ENCODE data around the gene OR6S1. TPM values are rescaled to one million over a fixed set of nuclear protein-coding genes. Genes with fewer than 3 reads are reported as not detected.
A peak's percentile ranks its signal among the peaks of the same experiment; 100 is the strongest.

OR6S1 gene
- total and polyA plus RNA-seq, 2 donors (not counting 3 experiments of a cell fraction or from before 2014, with no cell fraction given), result not detected

DNA sequence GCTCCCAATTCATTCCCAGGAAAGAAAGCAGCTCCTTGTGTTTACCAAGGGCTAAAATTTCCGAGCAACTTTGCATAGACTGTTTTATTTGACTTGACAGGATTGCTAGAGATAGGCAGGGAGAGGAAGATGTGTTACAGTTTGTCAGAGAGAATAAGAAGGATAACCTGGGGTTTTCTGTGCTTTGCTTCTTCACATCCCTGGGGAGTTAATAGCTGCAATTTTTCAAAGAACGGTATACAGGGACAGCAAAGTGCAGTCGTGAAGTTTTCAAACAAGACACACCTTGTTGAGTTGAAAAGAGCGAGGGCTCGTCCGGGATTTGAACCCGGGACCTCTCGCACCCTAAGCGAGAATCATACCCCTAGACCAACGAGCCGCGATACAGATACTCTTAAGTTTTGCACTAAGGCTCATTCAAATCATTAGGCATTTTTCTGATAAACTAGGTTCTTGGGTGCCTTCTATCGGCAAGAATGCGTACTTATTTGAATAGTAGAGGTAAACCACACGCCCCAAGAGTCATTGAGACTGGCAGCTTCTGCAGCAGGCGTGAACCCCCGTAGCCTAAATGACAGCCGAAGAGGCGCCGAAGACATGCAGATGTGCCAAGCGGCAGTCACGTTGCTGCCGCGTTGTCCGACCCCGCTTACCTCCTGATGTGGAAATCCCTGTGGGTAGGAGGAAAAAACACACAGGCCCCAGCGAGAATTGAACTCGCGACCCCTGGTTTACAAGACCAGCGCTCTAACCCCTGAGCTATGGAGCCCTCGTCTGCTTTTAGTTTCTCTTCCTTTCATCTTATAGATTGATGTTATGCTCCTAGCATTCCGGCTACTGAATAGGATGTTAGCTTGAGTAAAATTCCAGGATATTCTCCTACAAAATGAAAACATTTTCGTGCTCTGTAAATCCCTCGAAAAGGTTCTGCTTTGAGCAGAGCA lies 28.1 kb downstream of the OR6S1 start:
- CTCF ChIA-PET, result interaction anchor here (0.9 to 3.0 kb wide), 18 partner anchors 9 to 355 kb away, joined by 3 to 49 read pairs (median 4); partner anchors contain the start of genes ANG, APEX1, OSGEP and PARP2
- Histone ChIP-seq H3K27me3 (ENCODE audit: control insufficient read depth in 2 of 2, insufficient read depth in 2 of 2, low read length in 2 of 2) (peaks cover 3 to 6% of the 10 kb centered on the region in 2 experiments), H3K79me2 (ENCODE audit: control insufficient read depth, insufficient read depth, low read length) (no peaks in the 10 kb centered on the region), H3K9me1 (replicated peaks; ENCODE audit: control insufficient read depth, extremely low read depth, insufficient read depth, low read length) (no peaks in the 10 kb centered on the region), H2AFZ (ENCODE audit: low read depth, low read length) (peak overlapping the region; percentile 85), H3K9ac (replicated peaks; ENCODE audit: extremely low read depth, insufficient read depth, low read length) (peak overlapping the region; percentile 76), H4K20me1 (replicated peaks; ENCODE audit: control insufficient read depth, extremely low read depth, insufficient read depth, low read length) (no peaks in the 10 kb centered on the region), H3K27ac (ENCODE audit: insufficient read depth, low read depth, low read length) (peak overlapping the region; percentile 27), H3K36me3 (ENCODE audit: control insufficient read depth in 2 of 2, extremely low read depth in 1 of 2, insufficient read depth in 2 of 2, low read length in 2 of 2) (no peaks in the 10 kb centered on the region), H3K9me3 (replicated peaks; ENCODE audit: control insufficient read depth, insufficient read depth, low read length) (no peaks in the 10 kb centered on the region), H3K4me3 (replicated peaks in 1 of 3; ENCODE audit: insufficient read depth in 1 of 3, low read depth in 1 of 3, low read length in 3 of 3) (peak overlapping the region; percentile 48 to 86 (median 70)), H3K4me2 (ENCODE audit: insufficient read depth, low read length) (peak overlapping the region; percentile 92), H3K4me1 (ENCODE audit: control insufficient read depth, extremely low read depth, insufficient read depth, low read length) (peaks cover 11% of the 10 kb centered on the region)
- dilution Hi-C loops (cut with MboI; ENCODE audit: extremely low pct_ligation_motif_present, low sequenced_read_pairs) (no loop called here), intact Hi-C loops (cut with micrococcal nuclease) (loop anchor here (1.0 to 5.0 kb wide), 6 partner anchors 12 to 359 kb away; partner anchors contain the start of gene RNASE4)
- FAIRE-seq (peak; percentile 91), DNase-seq (ENCODE audit: low read depth, low spot score) (peak; percentile 97)
- BruUV-seq (replicated peaks), result TSS peak; percentile 100
- TF ChIP-seq POLR2AphosphoS5 (IDR thresholded peaks at IDR 0.05; ENCODE audit: insufficient read depth, low read depth, low read length) (no peak), FOS (IDR thresholded peaks at IDR 0.05; ENCODE audit: borderline replicate concordance, insufficient read depth, low read length) (peak; percentile 5), POLR2A (IDR thresholded peaks at IDR 0.05; ENCODE audit: low read depth, low read length) (no peak), GATA2 (IDR thresholded peaks at IDR 0.05; ENCODE audit: insufficient read depth, insufficient read length, low read depth, low read length) (peak; percentile 39), MYC (IDR thresholded peaks at IDR 0.05; ENCODE audit: low read depth, low read length) (peak; percentile 52), JUN (IDR thresholded peaks at IDR 0.05; ENCODE audit: borderline replicate concordance, insufficient read depth, insufficient read length, low read depth) (no peak), EZH2 (IDR thresholded peaks at IDR 0.05; ENCODE audit: borderline replicate concordance, low read depth, low read length, severe bottlenecking) (no peak)
- TF ChIP-seq, protein P1, sequence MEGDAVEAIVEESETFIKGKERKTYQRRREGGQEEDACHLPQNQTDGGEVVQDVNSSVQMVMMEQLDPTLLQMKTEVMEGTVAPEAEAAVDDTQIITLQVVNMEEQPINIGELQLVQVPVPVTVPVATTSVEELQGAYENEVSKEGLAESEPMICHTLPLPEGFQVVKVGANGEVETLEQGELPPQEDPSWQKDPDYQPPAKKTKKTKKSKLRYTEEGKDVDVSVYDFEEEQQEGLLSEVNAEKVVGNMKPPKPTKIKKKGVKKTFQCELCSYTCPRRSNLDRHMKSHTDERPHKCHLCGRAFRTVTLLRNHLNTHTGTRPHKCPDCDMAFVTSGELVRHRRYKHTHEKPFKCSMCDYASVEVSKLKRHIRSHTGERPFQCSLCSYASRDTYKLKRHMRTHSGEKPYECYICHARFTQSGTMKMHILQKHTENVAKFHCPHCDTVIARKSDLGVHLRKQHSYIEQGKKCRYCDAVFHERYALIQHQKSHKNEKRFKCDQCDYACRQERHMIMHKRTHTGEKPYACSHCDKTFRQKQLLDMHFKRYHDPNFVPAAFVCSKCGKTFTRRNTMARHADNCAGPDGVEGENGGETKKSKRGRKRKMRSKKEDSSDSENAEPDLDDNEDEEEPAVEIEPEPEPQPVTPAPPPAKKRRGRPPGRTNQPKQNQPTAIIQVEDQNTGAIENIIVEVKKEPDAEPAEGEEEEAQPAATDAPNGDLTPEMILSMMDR (IDR thresholded peaks at IDR 0.05; ENCODE audit: extremely low read depth in 1 of 2, insufficient read depth in 1 of 2, low read depth in 1 of 2, low read length in 2 of 2), result peak; percentile 55 to 65
- TF ChIP-seq, protein P2, sequence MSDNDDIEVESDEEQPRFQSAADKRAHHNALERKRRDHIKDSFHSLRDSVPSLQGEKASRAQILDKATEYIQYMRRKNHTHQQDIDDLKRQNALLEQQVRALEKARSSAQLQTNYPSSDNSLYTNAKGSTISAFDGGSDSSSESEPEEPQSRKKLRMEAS (IDR thresholded peaks at IDR 0.05; ENCODE audit: insufficient read depth, insufficient read length), result no peak
- POLR2A ChIA-PET, result interaction anchor here (1.5 to 1.9 kb wide), 2 partner anchors 70 to 270 kb away, joined by 4 to 8 read pairs; partner anchors contain the start of gene PARP2
